ENCODE data around the gene SORL1.

SORL1 gene

GRCh38 chr11:121556937-121557336, 104.8 kb downstream of the SORL1 start:
- Histone ChIP-seq H3K27ac (no peak overlapping the region), H3K4me3 (no peak overlapping the region)
- DNase-seq (ENCODE audit: low spot score) = no peak
- TF ChIP-seq CTCF (IDR thresholded peaks at IDR 0.05) = no peak

GRCh38 chr11:121557348-121557747, 105.2 kb downstream of the SORL1 start:
- no peak for DNase-seq (ENCODE audit: low spot score)
- TF ChIP-seq CTCF (IDR thresholded peaks at IDR 0.05) = no peak
- Histone ChIP-seq H3K4me3 (no peak overlapping the region), H3K27ac (no peak overlapping the region)

- no peak for TF ChIP-seq CTCF (IDR thresholded peaks at IDR 0.05)
Measured at GRCh38 chr11:121559606-121560200, 107.6 kb downstream of the SORL1 start.

GRCh38 chr11:121560236-121560635, 108.1 kb downstream of the SORL1 start:
- DNase-seq (ENCODE audit: low spot score) = no peak
- TF ChIP-seq CTCF (IDR thresholded peaks at IDR 0.05) = no peak
- no peak overlapping the region for H3K4me3 ChIP-seq
- no peak overlapping the region for H3K27ac ChIP-seq

More at GRCh38 chr11:121559606-121560200, 107.6 kb downstream of the SORL1 start:
- Histone ChIP-seq H3K27ac (no peak overlapping the region), H3K4me3 (no peak overlapping the region)
- DNase-seq (ENCODE audit: low spot score) = no peak

- DNase-seq (ENCODE audit: low spot score) = no peak
- no peak overlapping the region for H3K27ac ChIP-seq
- no peak overlapping the region for H3K4me3 ChIP-seq
- TF ChIP-seq CTCF (IDR thresholded peaks at IDR 0.05) = no peak
Measured at GRCh38 chr11:121561240-121561639, 109.1 kb downstream of the SORL1 start.

GRCh38 chr11:121561716-121562115, 109.6 kb downstream of the SORL1 start:
- no peak overlapping the region for H3K27ac ChIP-seq
- no peak for TF ChIP-seq CTCF (IDR thresholded peaks at IDR 0.05)
- DNase-seq (ENCODE audit: low spot score) = no peak

GRCh38 chr11:121563003-121563402, 110.9 kb downstream of the SORL1 start:
- Histone ChIP-seq H3K27ac (no peak overlapping the region), H3K4me3 (no peak overlapping the region)
- DNase-seq (ENCODE audit: low spot score) = no peak
- no peak for TF ChIP-seq CTCF (IDR thresholded peaks at IDR 0.05)

More at GRCh38 chr11:121561716-121562115, 109.6 kb downstream of the SORL1 start:
- H3K4me3 ChIP-seq = no peak overlapping the region
